SK-N-SH (cell line): ENCODE data around the gene SHB. TPM values are rescaled to one million over a fixed set of nuclear protein-coding genes. Genes with fewer than 3 reads are reported as not detected.

Experiments
- CTCF ChIA-PET: fragments of 300-600, 350-600 bp; formaldehyde crosslinking; extraction: SDS; loops from one replicate; lab custom pipeline; 2021; lab: Yijun Ruan, JAX
- POLR2A ChIA-PET: fragments of 350-600 bp; sonication (Branson Sonifier 250); formaldehyde crosslinking; extraction: SDS; loops from one replicate; lab custom pipeline; 2020; ENCODE audit warnings: antibody characterized with exemption, inconsistent platforms; lab: Yijun Ruan, JAX
- DNase-seq: peaks from one replicate; pipeline ENCODE4 v3.0.0; 2012
- H2AFZ ChIP-seq: fragments of 200-600 bp; sonication (generic); 2 replicates; pipeline ENCODE4 v1.8.1; 2016; ENCODE audit warnings: antibody characterized with exemption, mild to moderate bottlenecking, low read depth
- H3F3A ChIP-seq: fragments of 200-600 bp; sonication (generic); replicated peaks from 2 replicates; pipeline ENCODE3; 2016; ENCODE audit warnings: antibody characterized with exemption, mild to moderate bottlenecking; ENCODE audit not compliant: insufficient read depth
- H3K27ac ChIP-seq, 2 experiments: fragments of 200-500 bp in 1 of 2; fragments of 200-600 bp in 1 of 2; sonication (Bioruptor generic) in 1 of 2; sonication (generic), shearing (Covaris generic) in 1 of 2; 2 replicates each; pipeline versions ENCODE4 v1.5.1 to v1.6.1; 2014 to 2016; ENCODE audit warnings: low read depth in 2 of 2, inconsistent platforms in 1 of 2, low read length in 1 of 2, mild to moderate bottlenecking in 1 of 2, mixed read lengths in 1 of 2
- H3K27me3 ChIP-seq: fragments of 200-600 bp; sonication (generic), shearing (Covaris generic); 2 replicates; pipeline ENCODE4 v1.6.1; 2016; ENCODE audit warnings: mixed run types; ENCODE audit not compliant: insufficient read depth
- H3K36me3 ChIP-seq, 2 experiments: fragments of 200-500 bp in 1 of 2; fragments of 200-600 bp in 1 of 2; sonication (Bioruptor generic) in 1 of 2; sonication (generic) in 1 of 2; replicated peaks in 1 of 2; 2 replicates each; pipeline versions ENCODE3 to v1.5.1; 2014 to 2016; ENCODE audit warnings: low read length in 1 of 2, mild to moderate bottlenecking in 1 of 2; ENCODE audit not compliant: insufficient read depth in 2 of 2, control insufficient read depth in 1 of 2
- H3K4me1 ChIP-seq, 2 experiments: fragments of 200-500 bp in 1 of 2; fragments of 200-600 bp in 1 of 2; sonication (Bioruptor generic) in 1 of 2; sonication (generic), shearing (Covaris generic) in 1 of 2; 2 replicates each; pipeline versions ENCODE4 v1.5.1 to v1.6.1; 2014 to 2016; ENCODE audit warnings: low read depth in 1 of 2, low read length in 1 of 2, mixed run types in 1 of 2; ENCODE audit not compliant: insufficient read depth in 2 of 2, control insufficient read depth in 1 of 2
- H3K4me2 ChIP-seq: fragments of 200-600 bp; sonication (generic), shearing (Covaris generic); 2 replicates; pipeline ENCODE4 v1.6.1; 2017; ENCODE audit warnings: mixed run types
- H3K4me3 ChIP-seq, 2 experiments: fragments of 200-500 bp in 1 of 2; fragments of 200-600 bp in 1 of 2; sonication (Bioruptor generic) in 1 of 2; sonication (generic), shearing (Covaris generic) in 1 of 2; 2 replicates each; pipeline versions ENCODE4 v1.5.1 to v1.8.1; 2014 to 2016; ENCODE audit warnings: low read depth in 2 of 2, inconsistent platforms in 1 of 2, low read length in 1 of 2, mild to moderate bottlenecking in 1 of 2, mixed read lengths in 1 of 2, moderate library complexity in 1 of 2
- H3K79me2 ChIP-seq: fragments of 200-600 bp; sonication (generic); 2 replicates; pipeline ENCODE4 v1.8.1; 2017; ENCODE audit warnings: mild to moderate bottlenecking; ENCODE audit not compliant: insufficient read depth
- H3K9ac ChIP-seq: fragments of 200-600 bp; sonication (generic); 2 replicates; pipeline ENCODE4 v1.6.1; 2017; ENCODE audit warnings: mixed run types
- H3K9me2 ChIP-seq: fragments of 200-600 bp; sonication (generic); 2 replicates; pipeline ENCODE4 v1.6.1; 2017; ENCODE audit warnings: mixed run types
- H3K9me3 ChIP-seq: fragments of 200-600 bp; sonication (generic); 2 replicates; pipeline ENCODE4 v1.6.1; 2017; ENCODE audit warnings: mixed run types, mild to moderate bottlenecking, moderate library complexity
- H4K20me1 ChIP-seq: fragments of 200-600 bp; sonication (generic); 2 replicates; pipeline ENCODE4 v1.6.1; 2017; ENCODE audit warnings: mild to moderate bottlenecking, mixed run types; ENCODE audit not compliant: insufficient read depth
- CHD2 ChIP-seq: fragments of 150-350 bp; IDR thresholded peaks from 2 replicates; pipeline ENCODE4 v1.6.1; 2018; ENCODE audit warnings: low read length; ENCODE audit not compliant: partially characterized antibody
- EP300 ChIP-seq, 2 experiments: IDR thresholded peaks; 2 replicates each; pipeline versions ENCODE4 v1.4.0 to v1.6.1; 2012; ENCODE audit warnings: borderline replicate concordance in 1 of 2, low read depth in 1 of 2, low read length in 1 of 2
- FOXM1 ChIP-seq: IDR thresholded peaks from 2 replicates; pipeline ENCODE4 v1.4.0; 2012; ENCODE audit warnings: low read depth, mild to moderate bottlenecking
- GABPA ChIP-seq: IDR thresholded peaks from 2 replicates; pipeline ENCODE4 v1.4.0; 2012; ENCODE audit warnings: low read depth, mild to moderate bottlenecking
- GATA2 ChIP-seq: sonication (generic); formaldehyde crosslinking; IDR thresholded peaks from 2 replicates; pipeline ENCODE4 v1.5.0; 2020; ENCODE audit warnings: mild to moderate bottlenecking, missing genetic modification reagents
- POLR2AphosphoS5 ChIP-seq: IDR thresholded peaks from 2 replicates; pipeline ENCODE4 v1.6.1; 2012; ENCODE audit warnings: low read depth, low read length
- SIN3A ChIP-seq: IDR thresholded peaks from 2 replicates; pipeline ENCODE4 v1.6.1; 2012; ENCODE audit warnings: low read depth, mild to moderate bottlenecking, low read length, moderate library complexity, borderline replicate concordance
- SMC3 ChIP-seq: IDR thresholded peaks from 2 replicates; pipeline ENCODE4 v1.6.1; 2012; ENCODE audit warnings: low read depth, low read length, improper control_type of control experiment
- TCF12 ChIP-seq: IDR thresholded peaks from 2 replicates; pipeline ENCODE4 v1.4.0; 2012
- TEAD4 ChIP-seq: IDR thresholded peaks from 2 replicates; pipeline ENCODE4 v1.4.0; 2012; ENCODE audit warnings: mild to moderate bottlenecking, borderline replicate concordance; ENCODE audit not compliant: insufficient read depth
- YY1 ChIP-seq: IDR thresholded peaks from 2 replicates; pipeline ENCODE4 v1.4.0; 2012; ENCODE audit warnings: low read depth, mild to moderate bottlenecking
- WGBS: methylation state at CpG from one replicate; pipeline ENCODE4 v1.1.6; 2017; ENCODE audit warnings: low lambda C conversion rate; 5-methylcytosine and 5-hydroxymethylcytosine counted together
- polyA plus RNA-seq, 3 experiments: library from polyadenylated mRNA; depleted of rRNA; stranded (reverse); fragments of >200 nt; gene quantifications; 2 replicates each; pipeline ENCODE4 v1.2.3, GENCODE V29; 2012
- TF ChIP-seq, protein P1 (sequence below): IDR thresholded peaks from 2 replicates; pipeline ENCODE4 v1.4.0; 2012; ENCODE audit warnings: low read depth, borderline replicate concordance

SHB gene
- polyA plus RNA-seq, 1 of the 3 experiments (the other 2 are of a cell fraction), result 26.0 TPM

DNA sequence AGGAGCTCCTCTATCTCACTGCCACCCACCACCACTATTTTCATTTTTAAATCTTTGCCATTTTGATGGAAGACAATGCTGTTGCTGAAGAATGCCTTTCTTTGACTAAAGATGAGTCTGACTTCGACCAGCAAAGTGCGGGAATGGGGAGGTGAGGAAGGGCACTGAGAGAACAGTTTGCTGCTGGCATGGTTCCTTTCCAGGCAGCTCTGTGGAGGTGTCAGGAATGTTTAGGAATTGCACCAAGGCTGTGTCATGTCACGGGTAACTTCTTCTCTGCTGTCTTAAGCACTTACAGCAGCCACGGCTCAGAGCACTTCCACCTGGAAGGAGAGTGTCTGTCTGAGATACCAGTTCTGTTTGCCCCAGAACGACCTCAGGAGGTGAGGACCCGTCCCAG is 41.4 kb upstream of the SHB start:
- H3K9me3 ChIP-seq, result no peaks in the 10 kb centered on the region
- TF ChIP-seq POLR2AphosphoS5 (no peak), GABPA (no peak), TEAD4 (no peak), SIN3A (no peak), SMC3 (no peak), TCF12 (no peak)
- DNase-seq, result no peak
- H2AFZ ChIP-seq, result no peak overlapping the region
- no peaks in the 10 kb centered on the region for H4K20me1 ChIP-seq
- WGBS, result 55% methylated on average over 4 of the region's 6 CpGs
- no peaks in the 10 kb centered on the region for H3K9me2 ChIP-seq
- no peak overlapping the region for H3K4me3 ChIP-seq
- H3K27me3 ChIP-seq, result peaks cover 9% of the 10 kb centered on the region; the same call in 1 of the 2 replicates
- no peak overlapping the region for H3K27ac ChIP-seq
- no peak overlapping the region for H3K4me2 ChIP-seq
- no peaks in the 10 kb centered on the region for H3F3A ChIP-seq
- no peak overlapping the region for H3K9ac ChIP-seq
- no peaks in the 10 kb centered on the region for H3K79me2 ChIP-seq
- H3K36me3 ChIP-seq, result no peaks in the 10 kb centered on the region
- peaks cover 0 to 10% of the 10 kb centered on the region in 2 experiments; a peak in 1 of 4 replicates for H3K4me1 ChIP-seq
- POLR2A ChIA-PET, result no interaction called here
- CTCF ChIA-PET, result no interaction called here

DNA sequence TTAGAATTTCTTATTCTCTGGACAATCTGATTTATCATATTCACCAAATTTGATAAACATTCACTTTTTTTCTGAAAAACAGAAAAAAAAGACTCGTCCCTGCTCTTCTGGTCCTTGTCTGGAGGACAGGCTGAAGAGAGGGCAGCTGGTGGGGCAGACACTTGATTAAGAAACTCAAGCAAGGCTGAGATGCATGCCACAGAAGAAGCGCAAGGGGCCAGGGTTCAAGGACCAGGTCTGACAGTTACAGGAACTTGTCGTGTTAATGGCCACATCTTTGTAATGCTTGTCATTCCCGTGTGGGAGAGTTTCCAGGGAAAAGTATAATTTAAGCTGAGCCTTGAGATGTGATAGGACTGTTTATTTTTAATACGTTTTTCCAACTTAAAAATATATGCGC is 40.6 kb upstream of the SHB start:
- Histone ChIP-seq H3K4me2 (no peak overlapping the region), H3K27me3 (0 out of 2 replicates have a peak, but pooled peaks cover 9% of the 10 kb centered on the region), H3K4me3 (no peak overlapping the region), H3K9me3 (no peaks in the 10 kb centered on the region), H3K9ac (no peak overlapping the region), H2AFZ (no peak overlapping the region), H3K36me3 (no peaks in the 10 kb centered on the region), H3K4me1 (peaks cover 0 to 10% of the 10 kb centered on the region in 2 experiments; a peak in 1 of 4 replicates), H3K79me2 (no peaks in the 10 kb centered on the region), H3F3A (no peaks in the 10 kb centered on the region), H3K9me2 (no peaks in the 10 kb centered on the region), H4K20me1 (no peaks in the 10 kb centered on the region), H3K27ac (no peak overlapping the region)
- no peak for TF ChIP-seq POLR2AphosphoS5
- no peak for TF ChIP-seq FOXM1
- no peak for TF ChIP-seq EP300 (IDR thresholded peaks at IDR 0.05; ENCODE audit: borderline replicate concordance in 1 of 2, low read depth in 1 of 2, low read length in 1 of 2)
- TF ChIP-seq CHD2, result no peak
- TF ChIP-seq, protein P1, sequence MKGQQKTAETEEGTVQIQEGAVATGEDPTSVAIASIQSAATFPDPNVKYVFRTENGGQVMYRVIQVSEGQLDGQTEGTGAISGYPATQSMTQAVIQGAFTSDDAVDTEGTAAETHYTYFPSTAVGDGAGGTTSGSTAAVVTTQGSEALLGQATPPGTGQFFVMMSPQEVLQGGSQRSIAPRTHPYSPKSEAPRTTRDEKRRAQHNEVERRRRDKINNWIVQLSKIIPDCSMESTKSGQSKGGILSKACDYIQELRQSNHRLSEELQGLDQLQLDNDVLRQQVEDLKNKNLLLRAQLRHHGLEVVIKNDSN, result no peak
- no peak for TF ChIP-seq YY1
- CTCF ChIA-PET, result interaction anchor here (1.6 to 3.2 kb wide), 2 partner anchors 13 to 22 kb away, joined by 4 to 16 read pairs; no protein-coding TSS in a partner anchor
- POLR2A ChIA-PET, result no interaction called here
- DNase-seq, result no peak
- 66% methylated on average over 6 of the region's 6 CpGs for WGBS

DNA sequence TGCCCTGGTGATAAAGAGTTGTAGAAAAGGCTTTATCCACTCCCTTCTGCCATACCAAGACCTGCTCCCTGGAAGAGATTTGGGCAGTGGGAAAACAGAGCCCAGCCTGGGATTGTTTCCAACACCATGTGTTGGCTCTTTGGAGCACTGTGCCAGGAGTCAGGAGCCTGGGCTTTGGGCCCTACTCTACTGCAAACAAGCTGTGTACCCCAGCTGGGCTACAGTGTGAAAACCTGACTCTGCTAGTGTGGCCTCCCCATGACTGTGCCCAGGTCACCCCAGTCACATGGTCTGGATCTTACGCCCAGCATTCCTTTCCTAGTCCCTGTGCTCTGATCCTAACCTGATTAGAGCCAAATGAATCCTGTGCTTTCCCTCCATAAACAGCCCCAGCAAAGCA is 39.3 kb upstream of the SHB start:
- no peaks in the 10 kb centered on the region for H3K79me2 ChIP-seq
- H3K9me2 ChIP-seq, result no peaks in the 10 kb centered on the region
- no peaks in the 10 kb centered on the region for H3K36me3 ChIP-seq
- no peaks in the 10 kb centered on the region for H4K20me1 ChIP-seq
- H3K9me3 ChIP-seq, result no peaks in the 10 kb centered on the region
- H3K4me2 ChIP-seq, result no peak overlapping the region
- no peaks in the 10 kb centered on the region for H3F3A ChIP-seq
- 0 out of 2 replicates have a peak, but pooled peaks cover 9% of the 10 kb centered on the region for H3K27me3 ChIP-seq
- H3K4me1 ChIP-seq, result peaks cover 0 to 10% of the 10 kb centered on the region in 2 experiments; a peak in 1 of 4 replicates
- 70% methylated on average over 1 of the region's 1 CpG for WGBS
- H3K4me3 ChIP-seq, result no peak overlapping the region
- no peak for TF ChIP-seq TCF12
- no peak for TF ChIP-seq CHD2
- TF ChIP-seq GATA2, result no peak
- TF ChIP-seq, all 33 proteins: peak for 0
- CTCF ChIA-PET, result interaction anchor here (0.9 to 3.2 kb wide), 5 partner anchors 14 to 195 kb away, joined by 3 to 16 read pairs (median 4); no protein-coding TSS in a partner anchor
- POLR2A ChIA-PET, result no interaction called here
- no peak overlapping the region for H3K27ac ChIP-seq
- H2AFZ ChIP-seq, result no peak overlapping the region
- no peak for DNase-seq
- no peak overlapping the region for H3K9ac ChIP-seq
